SK-N-SH (cell line): ENCODE results near the gene MICAL2. TPM values are rescaled to one million over a fixed set of nuclear protein-coding genes. Genes with fewer than 3 reads are reported as not detected.
A peak's percentile ranks its signal among the peaks of the same experiment; 100 is the strongest.

Experiments
- CTCF ChIA-PET: fragments of 300-600, 350-600 bp; formaldehyde crosslinking; extraction: SDS; loops from one replicate; lab custom pipeline; 2021; lab: Yijun Ruan, JAX
- POLR2A ChIA-PET: fragments of 350-600 bp; sonication (Branson Sonifier 250); formaldehyde crosslinking; extraction: SDS; loops from one replicate; lab custom pipeline; 2020; ENCODE audit warnings: antibody characterized with exemption, inconsistent platforms; lab: Yijun Ruan, JAX
- DNase-seq: peaks from one replicate; pipeline ENCODE4 v3.0.0; 2012
- H2AFZ ChIP-seq: fragments of 200-600 bp; sonication (generic); 2 replicates; pipeline ENCODE4 v1.8.1; 2016; ENCODE audit warnings: antibody characterized with exemption, mild to moderate bottlenecking, low read depth
- H3F3A ChIP-seq: fragments of 200-600 bp; sonication (generic); replicated peaks from 2 replicates; pipeline ENCODE3; 2016; ENCODE audit warnings: antibody characterized with exemption, mild to moderate bottlenecking; ENCODE audit not compliant: insufficient read depth
- H3K27ac ChIP-seq, 2 experiments: fragments of 200-500 bp in 1 of 2; fragments of 200-600 bp in 1 of 2; sonication (Bioruptor generic) in 1 of 2; sonication (generic), shearing (Covaris generic) in 1 of 2; 2 replicates each; pipeline versions ENCODE4 v1.5.1 to v1.6.1; 2014 to 2016; ENCODE audit warnings: low read depth in 2 of 2, inconsistent platforms in 1 of 2, low read length in 1 of 2, mild to moderate bottlenecking in 1 of 2, mixed read lengths in 1 of 2
- H3K27me3 ChIP-seq: fragments of 200-600 bp; sonication (generic), shearing (Covaris generic); 2 replicates; pipeline ENCODE4 v1.6.1; 2016; ENCODE audit warnings: mixed run types; ENCODE audit not compliant: insufficient read depth
- H3K36me3 ChIP-seq, 2 experiments: fragments of 200-500 bp in 1 of 2; fragments of 200-600 bp in 1 of 2; sonication (Bioruptor generic) in 1 of 2; sonication (generic) in 1 of 2; replicated peaks in 1 of 2; 2 replicates each; pipeline versions ENCODE3 to v1.5.1; 2014 to 2016; ENCODE audit warnings: low read length in 1 of 2, mild to moderate bottlenecking in 1 of 2; ENCODE audit not compliant: insufficient read depth in 2 of 2, control insufficient read depth in 1 of 2
- H3K4me1 ChIP-seq, 2 experiments: fragments of 200-500 bp in 1 of 2; fragments of 200-600 bp in 1 of 2; sonication (Bioruptor generic) in 1 of 2; sonication (generic), shearing (Covaris generic) in 1 of 2; 2 replicates each; pipeline versions ENCODE4 v1.5.1 to v1.6.1; 2014 to 2016; ENCODE audit warnings: low read depth in 1 of 2, low read length in 1 of 2, mixed run types in 1 of 2; ENCODE audit not compliant: insufficient read depth in 2 of 2, control insufficient read depth in 1 of 2
- H3K4me2 ChIP-seq: fragments of 200-600 bp; sonication (generic), shearing (Covaris generic); 2 replicates; pipeline ENCODE4 v1.6.1; 2017; ENCODE audit warnings: mixed run types
- H3K4me3 ChIP-seq, 2 experiments: fragments of 200-500 bp in 1 of 2; fragments of 200-600 bp in 1 of 2; sonication (Bioruptor generic) in 1 of 2; sonication (generic), shearing (Covaris generic) in 1 of 2; 2 replicates each; pipeline versions ENCODE4 v1.5.1 to v1.8.1; 2014 to 2016; ENCODE audit warnings: low read depth in 2 of 2, inconsistent platforms in 1 of 2, low read length in 1 of 2, mild to moderate bottlenecking in 1 of 2, mixed read lengths in 1 of 2, moderate library complexity in 1 of 2
- H3K79me2 ChIP-seq: fragments of 200-600 bp; sonication (generic); 2 replicates; pipeline ENCODE4 v1.8.1; 2017; ENCODE audit warnings: mild to moderate bottlenecking; ENCODE audit not compliant: insufficient read depth
- H3K9ac ChIP-seq: fragments of 200-600 bp; sonication (generic); 2 replicates; pipeline ENCODE4 v1.6.1; 2017; ENCODE audit warnings: mixed run types
- H3K9me2 ChIP-seq: fragments of 200-600 bp; sonication (generic); 2 replicates; pipeline ENCODE4 v1.6.1; 2017; ENCODE audit warnings: mixed run types
- H3K9me3 ChIP-seq: fragments of 200-600 bp; sonication (generic); 2 replicates; pipeline ENCODE4 v1.6.1; 2017; ENCODE audit warnings: mixed run types, mild to moderate bottlenecking, moderate library complexity
- H4K20me1 ChIP-seq: fragments of 200-600 bp; sonication (generic); 2 replicates; pipeline ENCODE4 v1.6.1; 2017; ENCODE audit warnings: mild to moderate bottlenecking, mixed run types; ENCODE audit not compliant: insufficient read depth
- CHD2 ChIP-seq: fragments of 150-350 bp; IDR thresholded peaks from 2 replicates; pipeline ENCODE4 v1.6.1; 2018; ENCODE audit warnings: low read length; ENCODE audit not compliant: partially characterized antibody
- ELF1 ChIP-seq: IDR thresholded peaks from 2 replicates; pipeline ENCODE4 v1.4.0; 2012
- FOSL2 ChIP-seq: IDR thresholded peaks from 2 replicates; pipeline ENCODE4 v1.4.0; 2012; ENCODE audit warnings: low read depth, mild to moderate bottlenecking, moderate library complexity, borderline replicate concordance
- IRF3 ChIP-seq: fragments of 150-350 bp; IDR thresholded peaks from 2 replicates; pipeline ENCODE4 v1.6.1; 2016; ENCODE audit warnings: mild to moderate bottlenecking, low read depth, low read length
- PBX3 ChIP-seq: IDR thresholded peaks from 2 replicates; pipeline ENCODE4; 2012
- POLR2AphosphoS5 ChIP-seq: IDR thresholded peaks from 2 replicates; pipeline ENCODE4 v1.6.1; 2012; ENCODE audit warnings: low read depth, low read length
- REST ChIP-seq: IDR thresholded peaks from 2 replicates; pipeline ENCODE4 v1.6.1; 2012; ENCODE audit warnings: mild to moderate bottlenecking, low read depth, low read length, moderate library complexity
- RXRA ChIP-seq: IDR thresholded peaks from 2 replicates; pipeline ENCODE4 v1.4.0; 2012; ENCODE audit warnings: low read depth, mild to moderate bottlenecking, borderline replicate concordance
- SIN3A ChIP-seq: IDR thresholded peaks from 2 replicates; pipeline ENCODE4 v1.6.1; 2012; ENCODE audit warnings: low read depth, mild to moderate bottlenecking, low read length, moderate library complexity, borderline replicate concordance
- TEAD4 ChIP-seq: IDR thresholded peaks from 2 replicates; pipeline ENCODE4 v1.4.0; 2012; ENCODE audit warnings: mild to moderate bottlenecking, borderline replicate concordance; ENCODE audit not compliant: insufficient read depth
- USF2 ChIP-seq: fragments of 150-350 bp; IDR thresholded peaks from 2 replicates; pipeline ENCODE4 v1.6.1; 2017; ENCODE audit warnings: antibody characterized with exemption, low read length, low read depth, borderline replicate concordance
- YY1 ChIP-seq: IDR thresholded peaks from 2 replicates; pipeline ENCODE4 v1.4.0; 2012; ENCODE audit warnings: low read depth, mild to moderate bottlenecking
- WGBS: methylation state at CpG from one replicate; pipeline ENCODE4 v1.1.6; 2017; ENCODE audit warnings: low lambda C conversion rate; 5-methylcytosine and 5-hydroxymethylcytosine counted together
- polyA plus RNA-seq, 3 experiments: library from polyadenylated mRNA; depleted of rRNA; stranded (reverse); fragments of >200 nt; gene quantifications; 2 replicates each; pipeline ENCODE4 v1.2.3, GENCODE V29; 2012

The MICAL2 gene
- polyA plus RNA-seq, 1 of the 3 experiments (the other 2 are of a cell fraction), result 54.6 TPM

GRCh38 chr11:12110714-12111548, 541 bp downstream of the MICAL2 start:
- H2AFZ ChIP-seq, result no peak overlapping the region

GRCh38 chr11:12111549-12112520, 1.4 kb downstream of the MICAL2 start:
- Histone ChIP-seq H3K4me2 (peak overlapping the region; percentile 93), H3K4me3 (peak overlapping the region; percentile 66 to 77), H3K9me2 (no peaks in the 10 kb centered on the region), H3K27ac (peak overlapping the region in 1 of 2 experiments; percentile 85; a peak in 2 of 4 replicates), H3F3A (peaks cover 9% of the 10 kb centered on the region), H4K20me1 (peaks cover 35% of the 10 kb centered on the region), H3K27me3 (no peaks in the 10 kb centered on the region), H3K79me2 (peaks cover 62% of the 10 kb centered on the region), H3K36me3 (peaks cover 6 to 28% of the 10 kb centered on the region in 2 experiments), H2AFZ (no peak overlapping the region), H3K9me3 (no peaks in the 10 kb centered on the region), H3K9ac (peak overlapping the region; percentile 97), H3K4me1 (peaks cover 0 to 10% of the 10 kb centered on the region in 2 experiments; a peak in 1 of 4 replicates)
- ChIA-PET CTCF (interaction anchor here (0.9 to 1.5 kb wide), 2 partner anchors 11 to 16 kb away, joined by 3 read pairs; no protein-coding TSS in a partner anchor), POLR2A (no interaction called here)
- WGBS, result 80% methylated on average over 9 of the region's 12 CpGs
- DNase-seq, result no peak
- TF ChIP-seq FOSL2 (no peak), ELF1 (no peak), REST (no peak), CHD2 (no peak), IRF3 (no peak), RXRA (no peak), USF2 (no peak), TEAD4 (no peak)

More at GRCh38 chr11:12110714-12111548, 541 bp downstream of the MICAL2 start:
- ChIA-PET CTCF (interaction anchor here (0.9 to 1.5 kb wide), 3 partner anchors 12 to 124 kb away, joined by 3 to 6 read pairs (median 3); no protein-coding TSS in a partner anchor), POLR2A (no interaction called here)
- H3K4me2 ChIP-seq, result peak overlapping the region; percentile 93
- no peaks in the 10 kb centered on the region for H3K9me3 ChIP-seq
- peaks cover 2 to 19% of the 10 kb centered on the region in 2 experiments for H3K36me3 ChIP-seq
- H3F3A ChIP-seq, result peaks cover 9% of the 10 kb centered on the region
- peaks cover 30% of the 10 kb centered on the region for H4K20me1 ChIP-seq
- H3K27ac ChIP-seq, result peak overlapping the region in 1 of 2 experiments; percentile 85; a peak in 2 of 4 replicates
- WGBS, result 32% methylated on average over 21 of the region's 67 CpGs
- peak overlapping the region; percentile 66 to 77 for H3K4me3 ChIP-seq
- no peaks in the 10 kb centered on the region for H3K27me3 ChIP-seq
- H3K79me2 ChIP-seq, result peaks cover 53% of the 10 kb centered on the region
- H3K9ac ChIP-seq, result peak overlapping the region; percentile 97
- DNase-seq, result peak; percentile 50
- 0 out of 2 replicates have a peak, but pooled peaks have one; percentile 16 for TF ChIP-seq ELF1
- TF ChIP-seq PBX3, result no peak; the same call in 1 of the 2 replicates
- TF ChIP-seq POLR2AphosphoS5, result peak; percentile 10; the same call in 1 of the 2 replicates
- TF ChIP-seq SIN3A, result 0 out of 2 replicates have a peak, but pooled peaks have one; percentile 17
- TF ChIP-seq YY1, result no peak
- no peaks in the 10 kb centered on the region for H3K9me2 ChIP-seq
- peaks cover 0 to 10% of the 10 kb centered on the region in 2 experiments; a peak in 1 of 4 replicates for H3K4me1 ChIP-seq
